Hepatocyte (in vitro differentiated cells): Measurements from ENCODE around the gene IARS1.

Source experiments
- CTCF ChIP-seq: fragments of 200-600 bp; sonication (generic); IDR thresholded peaks from 2 replicates; pipeline ENCODE4 v1.5.1; 2016; ENCODE audit warnings: antibody characterized with exemption, mild to moderate bottlenecking; ENCODE audit not compliant: poor library complexity
- EZH2 ChIP-seq: fragments of 200-600 bp; sonication (generic); IDR thresholded peaks from 2 replicates; pipeline ENCODE4 v1.6.1; 2016; ENCODE audit warnings: antibody characterized with exemption, mild to moderate bottlenecking, borderline replicate concordance
- EZH2phosphoT487 ChIP-seq: fragments of 200-600 bp; sonication (generic); IDR thresholded peaks from one replicate; pipeline ENCODE4 v1.6.1; 2018; ENCODE audit warnings: antibody characterized with exemption, mild to moderate bottlenecking, low read depth, moderate library complexity; ENCODE audit not compliant: unreplicated experiment, severe bottlenecking

GRCh38 chr9:92292338-92293074, 991 bp downstream of the IARS1 start:
- TF ChIP-seq CTCF = no peak
- no peak for TF ChIP-seq EZH2
- TF ChIP-seq EZH2phosphoT487 = no peak
